IMR-90 (cell line): ENCODE measurements around the gene ZFR. TPM values are rescaled to one million over a fixed set of nuclear protein-coding genes. Genes with fewer than 3 reads are reported as not detected.

Experiments
- ATAC-seq: fragments of 200-7000 bp; cut with Tn5 transposase; 2 replicates; pipeline ENCODE4 v1.9.1; 2020; ENCODE audit warnings: low read depth, mild to moderate bottlenecking, moderate library complexity
- BruUV-seq: library from RNA; stranded (reverse); fragments of 400-500 nt; replicated peaks from 2 replicates; lab custom pipeline; 2021; lab: Mats Ljungman, UMichigan
- CTCF ChIA-PET: fragments of 300-600 bp; formaldehyde crosslinking; extraction: SDS; loops from one replicate; lab custom pipeline; 2021; ENCODE audit warnings: antibody characterized with exemption; lab: Yijun Ruan, JAX
- POLR2A ChIA-PET: fragments of 300-600 bp; sonication (Branson Sonifier 250); formaldehyde crosslinking; loops from one replicate; lab custom pipeline; 2022; ENCODE audit warnings: antibody characterized with exemption; ENCODE audit not compliant: unreplicated experiment; lab: Charles Lee
- DNase-seq: peaks from one replicate; pipeline ENCODE4 v3.0.0; 2013
- H2AFZ ChIP-seq: replicated peaks from 2 replicates; pipeline ENCODE3; 2013; ENCODE audit warnings: low read length, mild to moderate bottlenecking; ENCODE audit not compliant: poor library complexity
- H2AK5ac ChIP-seq: 2 replicates; pipeline ENCODE4 v1.6.1; 2013; ENCODE audit warnings: low read depth, low read length, inconsistent platforms
- H2AK9ac ChIP-seq: replicated peaks from 2 replicates; pipeline ENCODE3; 2013; ENCODE audit warnings: mild to moderate bottlenecking, low read depth, low read length, moderate library complexity; ENCODE audit not compliant: poor library complexity
- H2BK120ac ChIP-seq: 2 replicates; pipeline ENCODE4 v1.6.1; 2013; ENCODE audit warnings: low read depth, low read length, inconsistent platforms
- H2BK15ac ChIP-seq: 3 replicates; pipeline ENCODE4 v1.6.1; 2013; ENCODE audit warnings: low read depth, low read length, inconsistent platforms
- H2BK20ac ChIP-seq: 2 replicates; pipeline ENCODE4 v1.6.1; 2013; ENCODE audit warnings: low read depth, mild to moderate bottlenecking, inconsistent platforms, low read length, moderate library complexity
- H2BK5ac ChIP-seq: 2 replicates; pipeline ENCODE4 v1.6.1; 2013; ENCODE audit warnings: mild to moderate bottlenecking, low read depth, low read length, inconsistent platforms; ENCODE audit not compliant: poor library complexity, severe bottlenecking
- H3K14ac ChIP-seq: replicated peaks from 2 replicates; pipeline ENCODE4 v1.6.1; 2013; ENCODE audit warnings: low read depth, low read length, inconsistent platforms
- H3K18ac ChIP-seq: 2 replicates; pipeline ENCODE4 v1.6.1; 2013; ENCODE audit warnings: low read depth, low read length, control low read depth
- H3K23ac ChIP-seq: 2 replicates; pipeline ENCODE4 v1.6.1; 2013; ENCODE audit warnings: low read depth, low read length, inconsistent platforms
- H3K27ac ChIP-seq: 2 replicates; pipeline ENCODE4 v1.5.1; 2013; ENCODE audit warnings: mild to moderate bottlenecking, control low read depth, low read length; ENCODE audit not compliant: insufficient read depth
- H3K27me3 ChIP-seq: 2 replicates; pipeline ENCODE4 v1.6.1; 2013; ENCODE audit warnings: low read length; ENCODE audit not compliant: control insufficient read depth, insufficient read depth
- H3K36me3 ChIP-seq: 2 replicates; pipeline ENCODE4 v1.6.1; 2013; ENCODE audit warnings: low read length, mixed read lengths; ENCODE audit not compliant: control insufficient read depth, insufficient read depth
- H3K4ac ChIP-seq: 2 replicates; pipeline ENCODE4 v1.6.1; 2013; ENCODE audit warnings: low read depth, low read length, inconsistent platforms
- H3K4me1 ChIP-seq: 2 replicates; pipeline ENCODE4 v1.6.1; 2013; ENCODE audit warnings: low read length, mixed read lengths; ENCODE audit not compliant: control insufficient read depth, insufficient read depth
- H3K4me2 ChIP-seq: 2 replicates; pipeline ENCODE4 v1.6.1; 2013; ENCODE audit warnings: low read depth, mild to moderate bottlenecking, control low read depth, low read length, moderate library complexity
- H3K4me3 ChIP-seq: 2 replicates; pipeline ENCODE4 v1.5.1; 2013; ENCODE audit warnings: low read depth, mild to moderate bottlenecking, control low read depth, low read length, moderate library complexity; ENCODE audit not compliant: insufficient read depth
- H3K56ac ChIP-seq: 2 replicates; pipeline ENCODE4 v1.6.1; 2013; ENCODE audit warnings: low read length, inconsistent platforms; ENCODE audit not compliant: insufficient read depth; ENCODE audit errors: extremely low read depth
- H3K79me1 ChIP-seq, 2 experiments: 2 replicates each; pipeline ENCODE4 v1.6.1; 2013; ENCODE audit warnings: low read length in 2 of 2, inconsistent platforms in 1 of 2, low read depth in 1 of 2
- H3K9ac ChIP-seq: 2 replicates; pipeline ENCODE4 v1.6.1; 2013; ENCODE audit warnings: low read depth, low read length, control low read depth
- H3K9me1 ChIP-seq: 2 replicates; pipeline ENCODE4 v1.6.1; 2013; ENCODE audit warnings: low read length, inconsistent platforms; ENCODE audit not compliant: insufficient read depth
- H3K9me3 ChIP-seq: 2 replicates; pipeline ENCODE4 v1.6.1; 2013; ENCODE audit warnings: low read length; ENCODE audit not compliant: control insufficient read depth, insufficient read depth
- H4K20me1 ChIP-seq: 2 replicates; pipeline ENCODE4 v1.6.1; 2013; ENCODE audit warnings: low read length, inconsistent platforms; ENCODE audit not compliant: insufficient read depth
- H4K5ac ChIP-seq: 2 replicates; pipeline ENCODE4 v1.6.1; 2013; ENCODE audit warnings: mild to moderate bottlenecking, low read depth, low read length, control low read depth
- H4K8ac ChIP-seq, 2 experiments: 2 replicates each; pipeline ENCODE4 v1.6.1; 2013; ENCODE audit warnings: low read depth in 2 of 2, low read length in 2 of 2, control low read depth in 1 of 2, inconsistent platforms in 1 of 2
- H4K91ac ChIP-seq: 2 replicates; pipeline ENCODE4 v1.6.1; 2013; ENCODE audit warnings: low read depth, low read length, inconsistent platforms; ENCODE audit not compliant: insufficient read depth
- MAZ ChIP-seq: IDR thresholded peaks from 2 replicates; pipeline ENCODE4 v1.6.1; 2012; ENCODE audit warnings: low read depth, mild to moderate bottlenecking, low read length, improper control_type of control experiment, moderate library complexity, borderline replicate concordance
- SMC3 ChIP-seq: fragments of 150-350 bp; IDR thresholded peaks from 2 replicates; pipeline ENCODE4 v1.6.1; 2016; ENCODE audit warnings: low read depth, mild to moderate bottlenecking, antibody characterized with exemption, low read length, moderate library complexity
- WGBS, 2 experiments: methylation state at CpG; one replicate each; pipeline versions ENCODE4 v1.1.5 to v1.1.7; 2013; ENCODE audit warnings: missing lambda C conversion rate in 2 of 2; ENCODE audit not compliant: insufficient read length in 1 of 2; ENCODE audit errors: extremely low coverage in 2 of 2; 5-methylcytosine and 5-hydroxymethylcytosine counted together
- dilution Hi-C: fragments of 300-500 bp; cut with HindIII; formaldehyde crosslinking; loops from one replicate; pipeline ENCODE4 v1.14.3; 2018; ENCODE audit warnings: low sequenced_read_pairs; ENCODE audit not compliant: unreplicated experiment
- in situ Hi-C: fragments of 300-500 bp; cut with MboI; formaldehyde crosslinking; loops from 3 replicates; pipeline ENCODE4 v1.14.3; 2019; ENCODE audit warnings: low sequenced_read_pairs, inconsistent platforms, mixed read lengths
- intact Hi-C: fragments of 100-400 bp; cut with micrococcal nuclease; formaldehyde crosslinking; loops from 2 replicates; pipeline ENCODE4 v1.10.0; 2022
- polyA plus RNA-seq, 3 experiments: library from polyadenylated mRNA; depleted of rRNA; stranded (reverse); fragments of >200 nt; gene quantifications; 2 replicates each; pipeline ENCODE4 v1.2.3, GENCODE V29; 2012; ENCODE audit warnings: low replicate concordance in 1 of 3
- total RNA-seq: library from RNA; depleted of rRNA; stranded (reverse); fragments of >200 nt; gene quantifications from 2 replicates; pipeline ENCODE4 v1.2.3, GENCODE V29; 2012

Gene ZFR
- total and polyA plus RNA-seq, 2 of the 4 experiments (the other 2 are of a cell fraction), result 30.4 to 81.4 TPM

DNA sequence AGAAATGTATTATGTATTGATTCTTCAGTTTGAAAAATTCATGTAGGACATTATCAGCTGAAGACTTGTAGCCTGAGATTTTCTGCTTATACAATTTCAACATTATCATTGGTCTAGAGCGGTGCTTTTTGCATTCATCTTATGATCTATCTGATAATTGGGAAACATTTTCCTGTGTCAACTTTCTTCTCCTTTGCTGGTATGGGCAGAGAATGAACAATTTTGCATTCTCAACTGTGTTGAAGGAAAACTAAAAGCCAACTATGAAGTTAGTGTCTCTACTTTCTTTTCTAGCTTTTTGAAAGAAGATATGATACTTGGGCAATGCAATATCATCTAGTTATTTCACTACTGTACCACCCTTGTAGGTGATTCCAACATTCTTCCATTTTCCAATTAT, 10.3 kb downstream of the ZFR start:
- in situ Hi-C loops (no loop called here), dilution Hi-C loops (no loop called here), intact Hi-C loops (no loop called here)
- Histone ChIP-seq H3K56ac (no peak overlapping the region), H2BK5ac (no peak overlapping the region), H3K27me3 (no peaks in the 10 kb centered on the region), H2BK15ac (no peak overlapping the region), H3K4me1 (peaks cover 2% of the 10 kb centered on the region; the same call in 1 of the 2 replicates), H2AFZ (no peak overlapping the region), H3K4me3 (no peak overlapping the region), H2AK9ac (no peak overlapping the region), H4K91ac (no peak overlapping the region), H3K36me3 (peaks cover 5% of the 10 kb centered on the region), H4K20me1 (peaks cover 82% of the 10 kb centered on the region), H4K5ac (no peak overlapping the region), H3K9me1 (peaks cover 5% of the 10 kb centered on the region; the same call in 1 of the 2 replicates), H3K4ac (no peak overlapping the region), H3K4me2 (no peak overlapping the region), H2AK5ac (no peak overlapping the region), H2BK120ac (no peak overlapping the region), H3K23ac (no peak overlapping the region), H3K9me3 (no peaks in the 10 kb centered on the region), H3K9ac (no peak overlapping the region), H3K18ac (no peak overlapping the region), H2BK20ac (no peak overlapping the region), H4K8ac (no peak overlapping the region), H3K79me1 (peaks cover 23 to 53% of the 10 kb centered on the region in 2 experiments; a peak in 3 of 4 replicates), H3K14ac (no peak overlapping the region), H3K27ac (no peak overlapping the region)
- ATAC-seq (no peak), DNase-seq (no peak)
- no TSS peak for BruUV-seq
- no peak for TF ChIP-seq SMC3
- TF ChIP-seq MAZ, result no peak
- ChIA-PET CTCF (no interaction called here), POLR2A (no interaction called here)
- no CpG with 5 or more reads among the region's 1 CpG for WGBS, 2 experiments
